Measurements from ENCODE around the gene LRRC3C.

LRRC3C gene

GRCh38 chr17:39921323-39921722 lies 6.2 kb upstream of the LRRC3C start:
- no peak for ATAC-seq
- no peak for TF ChIP-seq PPARA (CRISPR knock-in tag; IDR thresholded peaks at IDR 0.05; ENCODE audit: borderline replicate concordance)
- no peak for TF ChIP-seq CSDC2 (CRISPR knock-in tag; IDR thresholded peaks at IDR 0.05)
- no peak for TF ChIP-seq TCF4 (CRISPR knock-in tag; IDR thresholded peaks at IDR 0.05; ENCODE audit: borderline replicate concordance)
- TF ChIP-seq SNAI2 (CRISPR knock-in tag; IDR thresholded peaks at IDR 0.05): no peak
- TF ChIP-seq OSR1 (CRISPR knock-in tag; IDR thresholded peaks at IDR 0.05): no peak
- TF ChIP-seq ARNTL (CRISPR knock-in tag; IDR thresholded peaks at IDR 0.05; ENCODE audit: borderline replicate concordance, low read depth): no peak
- TF ChIP-seq ZNF565 (CRISPR knock-in tag; conservative IDR thresholded peaks at IDR 0.05; ENCODE audit: low read depth): no peak
- TF ChIP-seq ZFP3 (CRISPR knock-in tag; IDR thresholded peaks at IDR 0.05): no peak
- no peak for TF ChIP-seq ZC3H10 (CRISPR knock-in tag; IDR thresholded peaks at IDR 0.05)
- TF ChIP-seq TSHZ2 (CRISPR knock-in tag; IDR thresholded peaks at IDR 0.05): no peak

- no peak for ATAC-seq
- TF ChIP-seq ZC3H10 (CRISPR knock-in tag; IDR thresholded peaks at IDR 0.05): no peak
- no peak for TF ChIP-seq ZNF70 (CRISPR knock-in tag; IDR thresholded peaks at IDR 0.05)
- TF ChIP-seq CSDC2 (CRISPR knock-in tag; IDR thresholded peaks at IDR 0.05): no peak
- TF ChIP-seq TOX (CRISPR knock-in tag; IDR thresholded peaks at IDR 0.05; ENCODE audit: borderline replicate concordance): no peak
- no peak for TF ChIP-seq GLIS3 (CRISPR knock-in tag; IDR thresholded peaks at IDR 0.05)
- TF ChIP-seq, protein P1, sequence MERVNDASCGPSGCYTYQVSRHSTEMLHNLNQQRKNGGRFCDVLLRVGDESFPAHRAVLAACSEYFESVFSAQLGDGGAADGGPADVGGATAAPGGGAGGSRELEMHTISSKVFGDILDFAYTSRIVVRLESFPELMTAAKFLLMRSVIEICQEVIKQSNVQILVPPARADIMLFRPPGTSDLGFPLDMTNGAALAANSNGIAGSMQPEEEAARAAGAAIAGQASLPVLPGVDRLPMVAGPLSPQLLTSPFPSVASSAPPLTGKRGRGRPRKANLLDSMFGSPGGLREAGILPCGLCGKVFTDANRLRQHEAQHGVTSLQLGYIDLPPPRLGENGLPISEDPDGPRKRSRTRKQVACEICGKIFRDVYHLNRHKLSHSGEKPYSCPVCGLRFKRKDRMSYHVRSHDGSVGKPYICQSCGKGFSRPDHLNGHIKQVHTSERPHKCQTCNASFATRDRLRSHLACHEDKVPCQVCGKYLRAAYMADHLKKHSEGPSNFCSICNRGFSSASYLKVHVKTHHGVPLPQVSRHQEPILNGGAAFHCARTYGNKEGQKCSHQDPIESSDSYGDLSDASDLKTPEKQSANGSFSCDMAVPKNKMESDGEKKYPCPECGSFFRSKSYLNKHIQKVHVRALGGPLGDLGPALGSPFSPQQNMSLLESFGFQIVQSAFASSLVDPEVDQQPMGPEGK (CRISPR knock-in tag; IDR thresholded peaks at IDR 0.05; ENCODE audit: borderline replicate concordance): no peak
- no peak for TF ChIP-seq ESRRG (CRISPR knock-in tag; IDR thresholded peaks at IDR 0.05)
- no peak for TF ChIP-seq ZNF565 (CRISPR knock-in tag; conservative IDR thresholded peaks at IDR 0.05; ENCODE audit: low read depth)
Observed at GRCh38 chr17:39922006-39922405, 5.5 kb upstream of the LRRC3C start.

DNA sequence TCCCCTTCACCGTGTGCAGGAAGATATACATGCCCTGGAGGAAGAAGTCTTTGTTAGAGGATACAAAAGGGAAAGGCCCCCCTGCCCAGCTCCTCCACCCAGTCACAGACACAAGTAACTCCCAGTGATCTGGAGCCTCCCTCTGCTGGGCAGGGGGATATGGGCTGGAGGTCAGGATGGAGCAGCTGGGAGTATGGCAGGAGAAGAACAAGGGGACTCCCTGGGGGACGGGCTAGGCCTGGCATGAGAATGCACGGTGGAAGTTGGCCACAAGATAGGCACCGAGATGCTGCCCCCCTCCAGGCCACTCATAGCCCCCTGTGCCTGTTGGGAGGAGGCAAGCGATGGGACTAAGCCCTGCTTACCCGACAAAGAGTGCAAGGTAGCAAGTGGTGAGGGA lies 4.3 kb upstream of the LRRC3C start:
- no peak for ATAC-seq
- no peak for TF ChIP-seq TOX (CRISPR knock-in tag; IDR thresholded peaks at IDR 0.05; ENCODE audit: borderline replicate concordance)

GRCh38 chr17:39923836-39924690 lies 3.5 kb upstream of the LRRC3C start:
- TF ChIP-seq ARNTL (CRISPR knock-in tag; IDR thresholded peaks at IDR 0.05; ENCODE audit: borderline replicate concordance, low read depth): no peak
- no peak for TF ChIP-seq ZC3H10 (CRISPR knock-in tag; IDR thresholded peaks at IDR 0.05)
- TF ChIP-seq ZFP3 (CRISPR knock-in tag; IDR thresholded peaks at IDR 0.05): no peak
- TF ChIP-seq, protein P2, sequence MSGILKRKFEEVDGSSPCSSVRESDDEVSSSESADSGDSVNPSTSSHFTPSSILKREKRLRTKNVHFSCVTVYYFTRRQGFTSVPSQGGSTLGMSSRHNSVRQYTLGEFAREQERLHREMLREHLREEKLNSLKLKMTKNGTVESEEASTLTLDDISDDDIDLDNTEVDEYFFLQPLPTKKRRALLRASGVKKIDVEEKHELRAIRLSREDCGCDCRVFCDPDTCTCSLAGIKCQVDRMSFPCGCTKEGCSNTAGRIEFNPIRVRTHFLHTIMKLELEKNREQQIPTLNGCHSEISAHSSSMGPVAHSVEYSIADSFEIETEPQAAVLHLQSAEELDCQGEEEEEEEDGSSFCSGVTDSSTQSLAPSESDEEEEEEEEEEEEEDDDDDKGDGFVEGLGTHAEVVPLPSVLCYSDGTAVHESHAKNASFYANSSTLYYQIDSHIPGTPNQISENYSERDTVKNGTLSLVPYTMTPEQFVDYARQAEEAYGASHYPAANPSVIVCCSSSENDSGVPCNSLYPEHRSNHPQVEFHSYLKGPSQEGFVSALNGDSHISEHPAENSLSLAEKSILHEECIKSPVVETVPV (CRISPR knock-in tag; IDR thresholded peaks at IDR 0.05): no peak
- TF ChIP-seq TSHZ2 (CRISPR knock-in tag; IDR thresholded peaks at IDR 0.05): no peak
- TF ChIP-seq SNAI2 (CRISPR knock-in tag; IDR thresholded peaks at IDR 0.05): no peak
- TF ChIP-seq OSR1 (CRISPR knock-in tag; IDR thresholded peaks at IDR 0.05): no peak
- no peak for TF ChIP-seq TOX (CRISPR knock-in tag; IDR thresholded peaks at IDR 0.05; ENCODE audit: borderline replicate concordance)
- TF ChIP-seq ISL1 (CRISPR knock-in tag; IDR thresholded peaks at IDR 0.05): no peak
- TF ChIP-seq, protein P3, sequence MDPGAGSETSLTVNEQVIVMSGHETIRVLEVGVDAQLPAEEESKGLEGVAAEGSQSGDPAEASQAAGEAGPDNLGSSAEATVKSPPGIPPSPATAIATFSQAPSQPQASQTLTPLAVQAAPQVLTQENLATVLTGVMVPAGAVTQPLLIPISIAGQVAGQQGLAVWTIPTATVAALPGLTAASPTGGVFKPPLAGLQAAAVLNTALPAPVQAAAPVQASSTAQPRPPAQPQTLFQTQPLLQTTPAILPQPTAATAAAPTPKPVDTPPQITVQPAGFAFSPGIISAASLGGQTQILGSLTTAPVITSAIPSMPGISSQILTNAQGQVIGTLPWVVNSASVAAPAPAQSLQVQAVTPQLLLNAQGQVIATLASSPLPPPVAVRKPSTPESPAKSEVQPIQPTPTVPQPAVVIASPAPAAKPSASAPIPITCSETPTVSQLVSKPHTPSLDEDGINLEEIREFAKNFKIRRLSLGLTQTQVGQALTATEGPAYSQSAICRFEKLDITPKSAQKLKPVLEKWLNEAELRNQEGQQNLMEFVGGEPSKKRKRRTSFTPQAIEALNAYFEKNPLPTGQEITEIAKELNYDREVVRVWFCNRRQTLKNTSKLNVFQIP (CRISPR knock-in tag; IDR thresholded peaks at IDR 0.05; ENCODE audit: borderline replicate concordance, low read depth): no peak
- TF ChIP-seq GLIS3 (CRISPR knock-in tag; IDR thresholded peaks at IDR 0.05): no peak
- no peak for TF ChIP-seq PPARA (CRISPR knock-in tag; IDR thresholded peaks at IDR 0.05; ENCODE audit: borderline replicate concordance)
- no peak for TF ChIP-seq CSDC2 (CRISPR knock-in tag; IDR thresholded peaks at IDR 0.05)
- TF ChIP-seq CREB5 (CRISPR knock-in tag; IDR thresholded peaks at IDR 0.05; ENCODE audit: low read depth): no peak
- ATAC-seq: no peak
